ENCODE data around the gene MCC.

- TF ChIP-seq CTCF (IDR thresholded peaks at IDR 0.05), result no peak
- TF ChIP-seq POLR2A (IDR thresholded peaks at IDR 0.05), result no peak
These were observed 111.6 kb downstream of the MCC start for GRCh38 chr5:113376640-113377039.

All from breast epithelium (tissue), 3 donors.